Activated CD8-positive, alpha-beta T cell treated with anti-CD3 and anti-CD28 coated beads, Interleukin-2, amount 10 ng/mL, durations not matched to agents 7 days and 5 days (primary cell): Measurements from ENCODE around the gene CKS1B. TPM values are rescaled to one million over a fixed set of nuclear protein-coding genes. Genes with fewer than 3 reads are reported as not detected.

Experiments used
- ATAC-seq: fragments of 150-1000 bp; cut with Tn5 transposase; one replicate; pipeline ENCODE4 v1.10.0; 2021; ENCODE audit warnings: moderate library complexity
- CTCF ChIA-PET: fragments of 350-600 bp; sonication (Branson Sonifier 250); formaldehyde crosslinking; loops from one replicate; lab custom pipeline; 2021; ENCODE audit warnings: antibody characterized with exemption; lab: Charles Lee
- POLR2A ChIA-PET: fragments of 350-600 bp; sonication (Branson Sonifier 250); formaldehyde crosslinking; loops from one replicate; lab custom pipeline; 2021; ENCODE audit warnings: antibody characterized with exemption; lab: Charles Lee
- DNase-seq: peaks from one replicate; pipeline ENCODE4 v3.0.0-alpha.2; 2020
- H3K27ac Mint-ChIP-seq: one replicate; pipeline ENCODE4 v1.8.0; 2021; ENCODE audit warnings: mild to moderate bottlenecking, mixed read lengths
- H3K27me3 Mint-ChIP-seq: one replicate; pipeline ENCODE4 v1.8.0; 2021; ENCODE audit warnings: low read depth, mixed read lengths
- H3K36me3 Mint-ChIP-seq: one replicate; pipeline ENCODE4 v1.8.0; 2021; ENCODE audit warnings: low read depth, mixed read lengths
- H3K4me1 Mint-ChIP-seq: one replicate; pipeline ENCODE4 v1.8.0; 2021; ENCODE audit warnings: low read depth, mixed read lengths
- H3K4me3 Mint-ChIP-seq: one replicate; pipeline ENCODE4 v1.8.0; 2021; ENCODE audit warnings: mild to moderate bottlenecking, mixed read lengths
- H3K9me3 Mint-ChIP-seq: one replicate; pipeline ENCODE4 v1.8.0; 2022; ENCODE audit warnings: mixed read lengths; ENCODE audit not compliant: insufficient read depth
- total RNA-seq, 2 experiments: library from RNA; stranded (reverse); gene quantifications; one replicate each; pipeline ENCODE4 v1.2.3, GENCODE V29; 2021

Gene CKS1B
- total RNA-seq, 2 experiments from 2014 or later = 151 to 153 TPM

DNA sequence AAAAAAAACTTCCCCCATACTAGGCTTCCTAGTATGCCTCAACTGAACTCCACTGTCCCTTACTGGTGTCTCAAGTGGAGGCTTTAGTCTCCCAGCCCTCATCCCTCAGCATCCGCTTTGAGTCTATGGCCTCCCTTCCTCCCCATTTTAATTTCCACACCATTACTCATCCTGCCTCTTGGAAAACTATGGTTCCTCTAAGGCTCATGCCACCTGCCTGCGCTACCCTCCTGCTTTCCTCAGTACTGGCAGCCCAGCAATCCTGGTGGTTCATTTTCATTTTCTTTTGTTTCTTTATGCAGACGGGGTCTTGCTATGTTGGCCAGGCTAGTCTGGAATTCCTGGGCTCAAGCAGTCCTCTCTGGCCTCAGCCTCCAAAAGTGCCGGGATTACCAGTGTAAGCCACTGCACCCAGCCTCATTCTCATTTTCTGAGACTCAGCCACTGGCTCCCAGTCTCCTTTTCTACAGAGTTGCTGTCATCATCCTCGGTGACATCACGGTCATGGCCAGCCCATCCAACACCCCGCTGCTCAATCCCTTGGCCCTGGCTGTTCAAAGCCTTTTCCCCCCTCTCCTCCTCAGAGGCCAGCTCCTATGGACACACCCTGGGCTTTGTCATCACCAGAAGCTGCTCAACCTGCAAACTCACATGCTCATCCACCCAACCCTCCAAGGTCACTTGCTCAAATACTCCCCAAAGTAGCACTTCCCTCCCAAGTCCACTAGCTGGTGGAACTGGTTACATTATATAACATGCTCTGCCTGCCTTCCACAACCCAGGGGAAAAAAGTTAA lies 35.7 kb upstream of the CKS1B start:
- H3K4me3 Mint-ChIP-seq = peak overlapping the region; percentile 95
- peak overlapping the region; percentile 83 for H3K27ac Mint-ChIP-seq
- peaks cover 6% of the 10 kb centered on the region for H3K36me3 Mint-ChIP-seq
- H3K27me3 Mint-ChIP-seq = no peaks in the 10 kb centered on the region
- ChIA-PET CTCF (interaction anchor here (0.8 to 3.7 kb wide), 5 partner anchors 70 to 379 kb away, joined by 3 to 24 read pairs (median 3); no protein-coding TSS in a partner anchor), POLR2A (interaction anchor here (0.6 to 7.8 kb wide), 2 partner anchors 15 to 48 kb away, joined by 3 to 77 read pairs; partner anchors contain the start of gene PBXIP1)
- H3K4me1 Mint-ChIP-seq = peaks cover 76% of the 10 kb centered on the region
- no peaks in the 10 kb centered on the region for H3K9me3 Mint-ChIP-seq
- no peak for DNase-seq
- ATAC-seq = no peak

DNA sequence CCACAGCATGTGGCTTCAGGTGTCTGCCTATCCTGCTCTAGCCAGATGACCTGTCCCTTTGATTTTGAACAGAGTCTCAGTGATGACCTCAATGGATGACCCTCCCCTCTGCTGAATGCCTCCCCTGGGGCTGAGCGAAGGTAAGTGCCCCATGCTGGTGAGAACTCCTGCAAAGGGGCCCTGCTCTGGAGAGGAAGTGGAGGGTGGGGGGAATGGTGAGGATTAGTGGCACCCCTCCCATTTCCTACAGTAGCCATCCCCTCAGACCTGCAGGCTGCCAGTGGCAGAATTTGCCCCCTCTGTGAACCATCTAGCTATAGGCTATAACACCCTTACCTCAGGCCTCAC lies 34.3 kb upstream of the CKS1B start:
- Mint-ChIP-seq H3K4me1 (peaks cover 74% of the 10 kb centered on the region), H3K9me3 (no peaks in the 10 kb centered on the region), H3K36me3 (peaks cover 3% of the 10 kb centered on the region), H3K27ac (peak overlapping the region; percentile 91), H3K4me3 (no peak overlapping the region), H3K27me3 (no peaks in the 10 kb centered on the region)
- ATAC-seq (no peak), DNase-seq (no peak)
- CTCF ChIA-PET = interaction anchor here (0.9 to 1.6 kb wide), 4 partner anchors 78 to 271 kb away, joined by 3 to 6 read pairs (median 4); partner anchors contain the start of gene ADAM15
- POLR2A ChIA-PET = interaction anchor here (0.5 to 7.8 kb wide), 4 partner anchors 8 to 41 kb away, joined by 3 to 77 read pairs (median 6); partner anchors contain the start of genes CKS1B and PBXIP1

DNA sequence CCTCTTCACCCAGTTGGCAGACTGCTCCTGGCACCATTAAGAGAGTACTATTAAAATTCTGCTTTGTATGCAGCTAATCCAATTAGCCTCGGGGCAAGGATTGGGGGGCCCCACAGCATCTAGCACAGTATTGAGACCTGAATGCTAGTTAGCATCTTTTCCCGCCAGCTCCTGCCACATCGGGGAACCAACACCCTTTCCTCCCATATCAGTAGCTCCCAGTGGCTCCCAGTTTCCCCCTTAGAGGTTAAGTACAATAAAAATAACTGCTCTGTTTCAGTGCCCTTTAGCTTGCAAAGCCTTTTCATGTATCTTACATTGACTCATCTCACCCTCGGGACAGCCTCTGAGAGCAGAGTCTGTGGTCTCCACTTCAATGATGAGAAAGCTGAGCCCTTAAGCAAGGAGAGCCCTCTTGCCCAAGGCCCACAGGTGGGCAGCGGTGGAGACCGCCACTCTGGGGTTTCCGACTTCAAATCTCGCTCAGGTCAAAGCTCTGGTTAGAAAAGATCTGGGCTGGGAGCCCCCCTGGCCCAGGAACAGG lies 33.8 kb upstream of the CKS1B start:
- Mint-ChIP-seq H3K27me3 (no peaks in the 10 kb centered on the region), H3K27ac (peak overlapping the region; percentile 91), H3K4me3 (no peak overlapping the region), H3K4me1 (peaks cover 69% of the 10 kb centered on the region), H3K36me3 (peaks cover 3% of the 10 kb centered on the region), H3K9me3 (no peaks in the 10 kb centered on the region)
- ATAC-seq (no peak), DNase-seq (no peak)
- ChIA-PET POLR2A (interaction anchor here (0.5 to 7.8 kb wide), 4 partner anchors 7 to 720 kb away, joined by 4 to 77 read pairs (median 6); partner anchors contain the start of genes CKS1B and PBXIP1), CTCF (interaction anchor here (0.9 to 1.6 kb wide), 4 partner anchors 77 to 271 kb away, joined by 3 to 6 read pairs (median 4); partner anchors contain the start of gene ADAM15)

DNA sequence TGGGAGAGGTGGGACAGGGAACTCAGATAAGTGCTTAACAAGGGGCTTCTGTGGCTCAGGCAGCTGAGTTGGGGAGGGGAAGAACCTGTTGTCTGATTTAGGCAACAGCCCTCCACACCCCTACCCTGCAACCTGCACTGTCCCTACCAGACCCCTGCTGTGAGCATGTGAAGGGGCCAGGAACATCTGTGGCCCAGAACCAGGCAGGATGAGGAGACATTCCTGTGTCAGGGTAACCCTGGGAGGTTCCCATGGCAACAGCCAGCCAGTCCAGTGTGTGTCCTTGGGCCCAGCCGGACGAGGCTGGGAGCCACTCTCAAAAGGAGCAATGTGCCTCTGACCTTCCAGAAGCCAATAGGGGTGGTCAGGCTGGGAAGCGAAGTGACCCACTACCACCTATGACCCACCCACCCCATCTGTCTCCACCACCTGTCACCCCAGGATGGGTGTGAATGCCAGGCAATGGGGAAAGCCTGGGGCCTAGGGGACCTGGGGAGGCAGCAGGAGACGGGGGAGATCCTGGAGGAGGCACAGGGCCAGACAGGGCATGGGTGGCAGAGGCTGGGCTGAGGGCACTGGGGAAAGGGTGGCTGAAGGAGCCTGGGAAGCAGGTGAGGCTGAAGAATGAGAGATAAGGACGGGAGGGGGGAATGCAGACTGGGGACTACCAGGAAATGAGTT lies 33.0 kb upstream of the CKS1B start:
- Mint-ChIP-seq H3K4me1 (peaks cover 69% of the 10 kb centered on the region), H3K27ac (peak overlapping the region; percentile 91), H3K4me3 (no peak overlapping the region), H3K9me3 (no peaks in the 10 kb centered on the region), H3K36me3 (peaks cover 6% of the 10 kb centered on the region), H3K27me3 (no peaks in the 10 kb centered on the region)
- POLR2A ChIA-PET = interaction anchor here (0.5 to 7.8 kb wide), 3 partner anchors 12 to 721 kb away, joined by 4 to 77 read pairs (median 7); partner anchors contain the start of genes CKS1B and PBXIP1
- no peak for ATAC-seq
- CTCF ChIA-PET = interaction anchor here (0.9 to 1.6 kb wide), 3 partner anchors 76 to 272 kb away, joined by 4 to 6 read pairs (median 4); partner anchors contain the start of gene ADAM15
- DNase-seq = no peak

DNA sequence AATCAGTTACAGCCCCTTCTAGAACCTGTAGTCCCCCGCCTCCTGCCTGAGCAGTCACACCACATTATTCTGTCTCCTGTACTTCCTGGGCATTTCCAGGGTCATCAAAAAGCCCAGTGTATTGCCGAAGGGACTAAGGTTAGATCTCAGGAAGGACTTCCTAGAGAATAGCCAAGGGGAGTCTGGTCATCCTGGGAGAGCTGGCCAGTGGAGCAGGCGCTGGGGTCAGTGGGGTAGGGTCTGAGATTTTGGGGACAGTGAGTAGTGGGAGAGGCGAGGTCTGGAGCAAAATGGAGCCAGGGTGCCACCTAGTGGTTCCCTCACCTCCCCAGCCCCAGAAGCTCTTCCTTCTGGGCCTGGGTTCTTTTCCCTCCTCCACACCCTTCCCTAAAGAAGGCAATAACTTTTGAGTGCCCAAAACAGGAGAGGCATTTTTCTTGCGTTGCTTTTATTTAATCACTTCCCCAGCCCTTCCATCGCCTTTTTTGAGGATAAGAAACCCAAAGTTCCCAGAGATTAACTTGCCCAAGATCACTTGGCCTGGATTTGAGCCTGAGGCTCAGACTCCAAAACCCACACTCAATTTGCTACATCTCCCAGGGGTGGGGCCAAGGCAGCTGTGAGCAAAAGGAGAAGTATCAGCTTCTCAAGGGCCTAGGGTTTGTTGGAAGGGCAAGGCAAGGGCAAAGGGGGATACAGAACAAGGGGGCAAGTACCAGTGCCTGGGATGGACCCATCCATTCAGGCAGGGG lies 30.7 kb upstream of the CKS1B start:
- no peaks in the 10 kb centered on the region for H3K9me3 Mint-ChIP-seq
- DNase-seq (peak; percentile 58), ATAC-seq (peak; percentile 17)
- no peaks in the 10 kb centered on the region for H3K27me3 Mint-ChIP-seq
- peaks cover 12% of the 10 kb centered on the region for H3K36me3 Mint-ChIP-seq
- CTCF ChIA-PET = interaction anchor here (0.9 to 1.7 kb wide), 16 partner anchors 16 to 74 kb away, joined by 3 to 10 read pairs (median 4); partner anchors contain the start of genes CKS1B and FLAD1
- H3K4me3 Mint-ChIP-seq = peak overlapping the region; percentile 10
- POLR2A ChIA-PET = interaction anchor here (1.0 to 2.6 kb wide), 3 partner anchors 16 to 206 kb away, joined by 3 to 8 read pairs (median 3); partner anchors contain the start of gene CKS1B
- H3K4me1 Mint-ChIP-seq = peaks cover 55% of the 10 kb centered on the region
- peak overlapping the region; percentile 91 for H3K27ac Mint-ChIP-seq

DNA sequence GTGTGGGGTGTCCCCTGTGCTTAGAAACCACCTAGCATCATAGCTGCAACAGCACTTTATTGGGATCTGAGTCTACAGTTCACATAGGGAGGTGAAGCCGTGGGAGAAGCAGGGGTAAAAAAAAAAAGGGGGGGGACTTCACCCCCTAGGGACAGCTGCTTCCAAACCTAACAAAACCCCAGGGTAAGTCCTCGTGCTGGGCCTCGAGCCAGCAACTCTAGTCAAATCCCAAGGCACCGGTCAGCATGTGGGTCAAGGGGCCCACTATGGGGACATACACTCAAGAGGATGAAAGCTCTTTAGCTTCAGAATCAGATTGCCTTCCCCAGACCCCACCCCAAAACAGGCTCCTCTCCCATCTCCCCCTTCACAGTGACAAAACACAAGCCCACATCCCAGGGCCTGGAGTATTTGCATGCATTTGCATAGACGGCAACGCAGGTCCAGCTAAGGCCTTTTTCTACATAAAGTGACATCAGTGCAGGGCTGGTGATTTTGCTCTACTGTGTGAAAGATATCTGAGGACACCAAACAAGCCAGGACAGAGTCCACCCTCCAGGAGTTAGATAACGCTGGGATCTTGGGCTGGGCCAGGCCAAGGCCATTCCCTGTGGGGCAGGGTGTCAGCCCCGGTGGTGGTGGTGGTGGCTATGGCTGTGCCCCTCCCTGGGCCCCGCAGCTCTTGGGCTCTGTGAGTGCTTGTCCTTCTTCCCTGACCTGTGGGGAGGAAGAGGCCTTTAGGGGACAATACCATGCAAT lies 29.9 kb upstream of the CKS1B start:
- peaks cover 17% of the 10 kb centered on the region for H3K36me3 Mint-ChIP-seq
- POLR2A ChIA-PET = interaction anchor here (1.0 to 2.6 kb wide), 3 partner anchors 8 to 207 kb away, joined by 3 to 8 read pairs (median 8); partner anchors contain the start of genes CKS1B and PMVK
- H3K4me1 Mint-ChIP-seq = peaks cover 53% of the 10 kb centered on the region

DNA sequence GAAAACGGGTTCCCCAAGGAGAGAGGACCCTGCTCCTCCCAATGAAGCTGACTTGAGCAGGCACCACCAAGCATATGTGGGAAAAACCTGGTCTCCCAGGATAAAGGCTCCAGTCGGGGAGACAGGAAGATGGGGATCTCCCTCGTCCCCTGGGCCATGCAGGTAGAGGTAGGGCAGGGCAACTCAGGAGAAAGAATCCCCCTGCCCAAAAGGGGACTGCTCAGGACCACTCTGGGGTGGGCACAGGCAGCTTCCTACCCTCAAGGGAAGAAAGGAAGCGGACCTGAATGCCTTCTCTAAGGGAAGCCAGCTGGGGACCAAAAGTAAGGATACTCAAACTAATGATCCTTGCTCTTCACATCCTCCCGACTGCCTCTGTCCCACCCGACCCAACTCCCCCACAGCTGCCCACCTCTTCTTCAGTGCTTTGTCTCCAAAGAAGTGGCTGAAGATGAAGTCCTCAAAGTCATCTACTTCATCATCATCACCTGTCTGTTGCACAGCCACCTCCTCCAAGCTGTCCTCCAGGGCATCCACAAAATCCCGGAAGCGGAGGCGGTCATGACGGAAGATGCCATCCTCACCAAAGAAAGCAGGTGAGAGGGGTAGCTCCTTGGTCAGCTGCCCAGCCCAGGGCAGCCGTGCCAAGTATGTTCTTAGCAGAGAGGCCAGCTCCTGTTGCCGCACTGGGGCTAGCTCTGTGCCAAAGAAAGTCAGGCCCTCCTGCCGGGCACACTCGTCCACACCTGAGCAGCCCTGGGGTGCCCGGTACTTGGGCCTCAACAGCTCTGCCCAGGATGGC lies 29.1 kb upstream of the CKS1B start:
- ATAC-seq (no peak), DNase-seq (no peak)
- CTCF ChIA-PET = interaction anchor here (0.9 to 1.7 kb wide), 9 partner anchors 20 to 464 kb away, joined by 3 to 10 read pairs (median 3); no protein-coding TSS in a partner anchor
- POLR2A ChIA-PET = interaction anchor here (1.7 to 2.6 kb wide), 2 partner anchors 9 to 29 kb away, joined by 8 read pairs; partner anchors contain the start of genes CKS1B and PMVK
- peaks cover 48% of the 10 kb centered on the region for H3K4me1 Mint-ChIP-seq
- no peaks in the 10 kb centered on the region for H3K27me3 Mint-ChIP-seq
- no peaks in the 10 kb centered on the region for H3K9me3 Mint-ChIP-seq
- H3K27ac Mint-ChIP-seq = no peak overlapping the region
- H3K36me3 Mint-ChIP-seq = peaks cover 18% of the 10 kb centered on the region
- H3K4me3 Mint-ChIP-seq = no peak overlapping the region

More for the DNA sequence above, 29.9 kb upstream of the CKS1B start:
- CTCF ChIA-PET = interaction anchor here (0.9 to 1.7 kb wide), 18 partner anchors 17 to 289 kb away, joined by 3 to 10 read pairs (median 4); partner anchors contain the start of genes CKS1B and FLAD1
- Mint-ChIP-seq H3K4me3 (no peak overlapping the region), H3K27ac (peak overlapping the region; percentile 91), H3K9me3 (no peaks in the 10 kb centered on the region), H3K27me3 (no peaks in the 10 kb centered on the region)
- DNase-seq (no peak), ATAC-seq (no peak)

DNA sequence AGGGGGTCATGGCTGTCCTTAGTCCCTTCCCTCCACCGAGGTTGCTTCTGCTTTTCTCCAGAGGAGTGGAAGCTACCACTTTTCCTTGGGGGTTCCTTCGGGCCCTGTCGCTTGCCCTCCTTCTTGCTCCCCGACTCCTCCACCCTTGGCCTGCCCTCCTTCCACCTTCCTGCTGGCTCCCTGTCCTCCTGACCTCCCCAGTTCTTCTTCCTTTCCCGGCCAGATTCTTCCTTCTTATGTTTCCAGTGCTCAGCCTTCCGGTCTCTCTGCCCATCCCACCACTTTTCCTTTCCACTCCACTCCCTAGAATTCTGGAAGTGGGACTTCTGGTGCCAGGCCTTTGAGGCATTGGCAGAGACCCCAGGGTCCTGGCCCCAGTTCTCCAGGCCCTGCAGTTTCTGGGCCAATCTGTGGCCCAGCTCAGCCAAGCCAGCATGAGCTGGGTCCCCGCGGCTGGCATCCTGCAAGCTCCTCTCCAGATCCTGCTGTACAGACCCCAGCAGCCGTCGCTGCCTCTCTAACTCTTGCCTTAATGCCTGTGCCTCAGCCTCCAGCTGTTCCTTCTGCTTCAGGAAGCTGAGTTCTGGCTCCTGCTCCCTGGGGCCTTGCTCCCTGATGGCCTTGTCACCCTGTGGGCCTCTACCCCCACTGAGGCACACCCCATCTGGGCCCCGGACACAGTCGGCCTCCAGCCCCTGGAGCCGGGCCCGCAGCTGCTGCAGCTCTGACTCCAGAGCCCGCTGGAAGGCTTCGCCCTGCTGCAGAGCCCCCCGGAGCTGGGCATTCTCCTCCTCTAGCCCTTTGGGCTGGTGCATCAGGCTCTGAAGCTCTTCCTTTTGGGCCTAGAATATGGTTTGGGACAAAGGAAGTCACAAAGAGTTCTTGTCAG lies 28.3 kb upstream of the CKS1B start:
- Mint-ChIP-seq H3K4me3 (no peak overlapping the region), H3K9me3 (no peaks in the 10 kb centered on the region), H3K27ac (peak overlapping the region; percentile 61), H3K27me3 (no peaks in the 10 kb centered on the region), H3K36me3 (peaks cover 24% of the 10 kb centered on the region), H3K4me1 (peaks cover 47% of the 10 kb centered on the region)
- ATAC-seq (no peak), DNase-seq (no peak)
- ChIA-PET POLR2A (interaction anchor here (1.7 to 2.6 kb wide), 2 partner anchors 10 to 28 kb away, joined by 8 read pairs; partner anchors contain the start of genes CKS1B and PMVK), CTCF (interaction anchor here (0.9 to 1.1 kb wide), 4 partner anchors 53 to 465 kb away, joined by 3 to 4 read pairs (median 3); no protein-coding TSS in a partner anchor)

DNA sequence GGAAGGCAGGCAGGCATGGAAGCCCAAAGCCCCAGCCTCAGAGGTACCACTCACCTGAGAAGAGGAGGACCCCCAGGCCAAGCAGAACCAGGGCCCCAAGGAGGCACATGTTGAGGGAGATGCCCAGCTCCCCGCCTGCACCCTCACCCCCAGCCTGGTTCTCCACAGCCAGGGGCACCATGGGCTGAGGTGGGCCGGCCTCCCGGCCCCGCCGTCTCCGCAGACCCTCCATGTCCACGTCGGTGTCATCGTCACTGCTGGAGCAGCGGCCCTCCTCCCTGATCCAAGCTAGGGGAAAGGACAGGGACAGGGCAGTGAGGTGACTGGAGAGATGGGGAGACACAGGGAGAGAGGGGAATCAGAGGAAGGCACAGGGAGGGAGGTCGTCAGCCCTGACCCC lies 26.4 kb upstream of the CKS1B start:
- no peak for ATAC-seq
- no peaks in the 10 kb centered on the region for H3K9me3 Mint-ChIP-seq
- peaks cover 47% of the 10 kb centered on the region for H3K4me1 Mint-ChIP-seq

More for the DNA sequence above, 26.4 kb upstream of the CKS1B start:
- H3K4me3 Mint-ChIP-seq = no peak overlapping the region
- ChIA-PET POLR2A (interaction anchor here (0.6 to 1.3 kb wide), 5 partner anchors 8 to 26 kb away, joined by 3 to 4 read pairs (median 3); partner anchors contain the start of gene PYGO2), CTCF (no interaction called here)
- no peaks in the 10 kb centered on the region for H3K27me3 Mint-ChIP-seq
- no peak for DNase-seq
- no peak overlapping the region for H3K27ac Mint-ChIP-seq
- H3K36me3 Mint-ChIP-seq = peaks cover 34% of the 10 kb centered on the region
